ENCODE results near the gene RHBDL1.

DNA sequence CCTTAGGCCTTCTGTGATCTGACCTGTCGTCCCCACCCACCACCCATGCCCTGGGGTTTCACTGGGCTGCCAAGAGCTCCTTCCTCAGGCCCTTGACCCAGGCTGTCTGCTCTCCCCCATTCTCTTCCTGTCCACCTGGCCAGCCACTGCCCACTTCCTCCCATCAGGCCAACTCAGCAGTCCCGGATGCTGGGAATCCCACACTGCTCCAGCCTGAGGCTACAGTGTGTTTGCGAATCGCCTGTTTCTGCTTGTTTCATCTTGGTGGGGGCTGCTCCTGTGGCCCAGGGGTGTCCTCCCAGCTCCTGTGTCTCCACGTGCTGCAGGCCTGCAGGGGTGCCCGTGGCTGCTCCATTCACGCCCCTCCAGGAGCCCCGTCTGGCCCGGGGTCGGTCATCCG is 38.6 kb downstream of the RHBDL1 start:
- TF ChIP-seq RNF2 (IDR thresholded peaks at IDR 0.05; ENCODE audit: borderline replicate concordance, low read depth, low read length, missing control alignments, poor library complexity, severe bottlenecking): no peak
- TF ChIP-seq JUN (IDR thresholded peaks at IDR 0.05; ENCODE audit: low read depth, low read length): no peak
- TF ChIP-seq CTCF (IDR thresholded peaks at IDR 0.05; ENCODE audit: control extremely low read depth in 1 of 3, insufficient read depth in 1 of 3, low read depth in 1 of 3, low read length in 3 of 3): no peak
- TF ChIP-seq POLR2AphosphoS5 (IDR thresholded peaks at IDR 0.05; ENCODE audit: low read depth, low read length): no peak
- no peak for TF ChIP-seq SP4 (IDR thresholded peaks at IDR 0.05; ENCODE audit: low read length)
- TF ChIP-seq MAFK (IDR thresholded peaks at IDR 0.05; ENCODE audit: low read depth, low read length): no peak
